Calu3 (cell line): Measurements from ENCODE around the gene ACACA. TPM values are rescaled to one million over a fixed set of nuclear protein-coding genes. Genes with fewer than 3 reads are reported as not detected.

Experiments used
- BruUV-seq: library from RNA; stranded (reverse); fragments of 400-500 nt; replicated peaks from 2 replicates; lab custom pipeline; 2021; lab: Mats Ljungman, UMichigan
- CTCF ChIA-PET: fragments of 300-600 bp; sonication (Branson Sonifier 250); formaldehyde crosslinking; loops from one replicate; lab custom pipeline; 2022; ENCODE audit warnings: antibody characterized with exemption; lab: Charles Lee
- DNase-seq: peaks from one replicate; pipeline ENCODE4 v3.0.0; 2022
- H3K27ac Mint-ChIP-seq: one replicate; pipeline ENCODE4 v1.8.0; 2022; ENCODE audit warnings: mixed read lengths; ENCODE audit not compliant: unreplicated experiment
- H3K27me3 Mint-ChIP-seq: one replicate; pipeline ENCODE4 v1.8.0; 2022; ENCODE audit warnings: mixed read lengths; ENCODE audit not compliant: unreplicated experiment
- H3K36me3 Mint-ChIP-seq: one replicate; pipeline ENCODE4 v1.8.0; 2022; ENCODE audit warnings: mild to moderate bottlenecking, moderate library complexity, mixed read lengths; ENCODE audit not compliant: insufficient read depth, unreplicated experiment
- H3K4me1 Mint-ChIP-seq: one replicate; pipeline ENCODE4 v1.8.0; 2022; ENCODE audit warnings: mild to moderate bottlenecking, low read depth, mixed read lengths; ENCODE audit not compliant: unreplicated experiment
- H3K4me3 Mint-ChIP-seq: one replicate; pipeline ENCODE4 v1.8.0; 2022; ENCODE audit warnings: mild to moderate bottlenecking, low read depth, moderate library complexity, mixed read lengths; ENCODE audit not compliant: unreplicated experiment
- H3K9me3 Mint-ChIP-seq: one replicate; pipeline ENCODE4 v1.8.0; 2022; ENCODE audit warnings: low read depth, mixed read lengths; ENCODE audit not compliant: unreplicated experiment
- intact Hi-C: fragments of 100-400 bp; cut with micrococcal nuclease; formaldehyde crosslinking; loops from one replicate; pipeline ENCODE4 v1.10.0; 2022; ENCODE audit not compliant: unreplicated experiment
- total RNA-seq: library from RNA; stranded (reverse); gene quantifications from 2 replicates; pipeline ENCODE4 v1.2.3, GENCODE V29; 2022
- TF ChIP-seq, protein P1 (sequence below): fragments of 200-600 bp; IDR thresholded peaks from one replicate; pipeline ENCODE4 v1.8.0; 2022; ENCODE audit warnings: antibody characterized with exemption; ENCODE audit not compliant: unreplicated experiment

The ACACA gene
- total RNA-seq, 1 experiment from 2014 or later, result 392 TPM

DNA sequence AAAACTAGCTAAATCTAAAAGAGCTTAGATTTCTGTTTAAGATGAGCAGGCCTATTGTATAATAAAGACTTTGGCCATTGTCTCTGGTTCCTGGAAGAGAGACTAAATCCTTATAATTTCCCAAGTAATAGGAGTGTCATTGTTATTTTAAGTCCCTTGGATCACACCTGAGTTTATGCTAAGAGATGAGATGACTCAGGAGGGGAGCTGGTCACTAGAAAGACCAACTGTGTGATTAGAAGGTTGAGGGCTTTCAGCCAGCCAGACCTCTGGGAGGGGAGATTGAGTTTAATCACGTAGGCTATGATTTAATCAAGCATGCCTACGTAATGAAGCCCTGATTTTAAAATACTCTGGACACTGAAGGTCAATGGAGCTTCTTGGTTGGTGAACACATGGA is 187.8 kb downstream of the ACACA start:
- Mint-ChIP-seq H3K36me3 (peaks cover 70% of the 10 kb centered on the region), H3K9me3 (no peaks in the 10 kb centered on the region), H3K27ac (no peak overlapping the region), H3K4me3 (no peak overlapping the region), H3K27me3 (no peaks in the 10 kb centered on the region), H3K4me1 (no peaks in the 10 kb centered on the region)
- TF ChIP-seq, protein P1, sequence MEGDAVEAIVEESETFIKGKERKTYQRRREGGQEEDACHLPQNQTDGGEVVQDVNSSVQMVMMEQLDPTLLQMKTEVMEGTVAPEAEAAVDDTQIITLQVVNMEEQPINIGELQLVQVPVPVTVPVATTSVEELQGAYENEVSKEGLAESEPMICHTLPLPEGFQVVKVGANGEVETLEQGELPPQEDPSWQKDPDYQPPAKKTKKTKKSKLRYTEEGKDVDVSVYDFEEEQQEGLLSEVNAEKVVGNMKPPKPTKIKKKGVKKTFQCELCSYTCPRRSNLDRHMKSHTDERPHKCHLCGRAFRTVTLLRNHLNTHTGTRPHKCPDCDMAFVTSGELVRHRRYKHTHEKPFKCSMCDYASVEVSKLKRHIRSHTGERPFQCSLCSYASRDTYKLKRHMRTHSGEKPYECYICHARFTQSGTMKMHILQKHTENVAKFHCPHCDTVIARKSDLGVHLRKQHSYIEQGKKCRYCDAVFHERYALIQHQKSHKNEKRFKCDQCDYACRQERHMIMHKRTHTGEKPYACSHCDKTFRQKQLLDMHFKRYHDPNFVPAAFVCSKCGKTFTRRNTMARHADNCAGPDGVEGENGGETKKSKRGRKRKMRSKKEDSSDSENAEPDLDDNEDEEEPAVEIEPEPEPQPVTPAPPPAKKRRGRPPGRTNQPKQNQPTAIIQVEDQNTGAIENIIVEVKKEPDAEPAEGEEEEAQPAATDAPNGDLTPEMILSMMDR, result no peak
- no peak for DNase-seq
- intact Hi-C loops, result loop anchor here (5.0 kb wide), 1 partner anchor 652 kb away; no protein-coding TSS in a partner anchor
- BruUV-seq, result no TSS peak
- CTCF ChIA-PET, result interaction anchor here (1.2 to 1.7 kb wide), 4 partner anchors 8 to 1764 kb away, joined by 3 to 5 read pairs (median 4); no protein-coding TSS in a partner anchor

DNA sequence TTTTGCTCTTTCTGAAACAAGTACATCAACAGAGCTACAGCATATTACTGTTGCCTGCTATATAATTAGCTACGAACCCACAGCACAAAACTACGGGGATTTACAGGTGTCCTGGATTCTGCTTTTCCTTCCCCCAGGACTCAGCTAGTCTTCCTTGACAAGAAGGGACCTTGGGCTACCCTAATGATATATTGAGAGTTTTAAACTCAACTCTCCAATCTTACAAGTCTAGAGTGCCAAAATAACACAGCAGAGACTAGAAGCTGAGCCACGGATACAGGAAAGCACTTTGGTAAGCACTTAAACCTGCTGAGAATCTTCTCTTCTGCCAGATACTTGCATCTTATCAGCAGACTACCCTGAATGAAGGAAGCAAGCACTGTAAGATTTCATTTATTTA is 192.2 kb downstream of the ACACA start:
- Mint-ChIP-seq H3K4me3 (no peak overlapping the region), H3K27me3 (no peaks in the 10 kb centered on the region), H3K9me3 (no peaks in the 10 kb centered on the region), H3K36me3 (peaks cover 53% of the 10 kb centered on the region), H3K27ac (no peak overlapping the region), H3K4me1 (no peaks in the 10 kb centered on the region)
- intact Hi-C loops, result loop anchor here (2.0 kb wide), 1 partner anchor 20 kb away; no protein-coding TSS in a partner anchor
- BruUV-seq, result no TSS peak
- CTCF ChIA-PET, result interaction anchor here (0.5 to 1.4 kb wide), 3 partner anchors 25 to 1769 kb away, joined by 3 to 7 read pairs (median 4); no protein-coding TSS in a partner anchor
- TF ChIP-seq, protein P1, result no peak
- DNase-seq, result no peak

DNA sequence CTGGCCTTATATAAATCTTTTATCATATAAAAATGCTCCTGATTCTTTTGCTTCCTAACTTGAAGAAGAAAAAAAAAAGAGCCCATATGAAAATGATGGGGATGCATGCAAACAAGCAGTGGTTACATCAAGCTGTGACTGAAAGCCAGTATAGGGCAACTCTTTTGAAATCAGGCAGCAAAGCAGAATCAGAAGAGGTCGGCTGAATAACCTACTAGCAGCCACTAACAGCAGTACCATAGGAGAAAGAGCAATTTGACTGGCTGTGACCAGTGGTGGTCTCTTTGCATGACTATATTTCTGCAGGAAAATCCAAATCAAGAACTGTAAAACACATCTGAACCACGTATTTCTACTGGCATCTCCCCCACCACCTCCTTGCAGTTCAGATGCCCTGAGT is 192.7 kb downstream of the ACACA start:
- DNase-seq, result no peak

DNA sequence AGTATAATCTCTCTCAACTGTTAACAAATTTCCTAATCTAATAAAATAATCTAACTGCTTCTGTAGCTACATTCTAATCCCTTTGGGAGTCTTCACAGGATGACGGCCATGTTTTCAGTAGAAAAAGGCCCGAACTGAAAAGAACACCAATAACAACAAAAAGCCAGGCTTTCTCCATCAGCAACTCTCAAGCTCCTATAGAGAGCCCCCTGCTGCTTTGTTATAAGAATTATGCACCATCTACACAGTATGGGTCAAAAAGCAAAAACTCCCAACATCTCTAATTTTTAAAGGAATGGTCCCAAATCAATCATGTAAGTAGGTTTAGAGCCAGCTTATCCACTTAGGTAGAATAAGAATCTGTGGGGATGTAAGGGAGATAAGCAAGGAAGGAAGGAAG is 194.5 kb downstream of the ACACA start:
- no peaks in the 10 kb centered on the region for H3K9me3 Mint-ChIP-seq
- H3K4me1 Mint-ChIP-seq, result no peaks in the 10 kb centered on the region
- intact Hi-C loops, result no loop called here
- no peak for DNase-seq
- TF ChIP-seq, protein P1, result no peak
- H3K27ac Mint-ChIP-seq, result no peak overlapping the region
- H3K36me3 Mint-ChIP-seq, result peaks cover 40% of the 10 kb centered on the region
- CTCF ChIA-PET, result interaction anchor here (0.7 to 1.9 kb wide), 6 partner anchors 10 to 610 kb away, joined by 3 to 7 read pairs (median 4); no protein-coding TSS in a partner anchor
- BruUV-seq, result no TSS peak
- H3K27me3 Mint-ChIP-seq, result no peaks in the 10 kb centered on the region
- H3K4me3 Mint-ChIP-seq, result no peak overlapping the region

More for the DNA sequence above, 192.7 kb downstream of the ACACA start:
- BruUV-seq, result no TSS peak
- H3K4me3 Mint-ChIP-seq, result no peak overlapping the region
- TF ChIP-seq, protein P1, result no peak
- intact Hi-C loops, result loop anchor here (2.0 kb wide), 1 partner anchor 19 kb away; no protein-coding TSS in a partner anchor
- no peak overlapping the region for H3K27ac Mint-ChIP-seq
- H3K36me3 Mint-ChIP-seq, result peaks cover 48% of the 10 kb centered on the region
- no peaks in the 10 kb centered on the region for H3K4me1 Mint-ChIP-seq
- no peaks in the 10 kb centered on the region for H3K9me3 Mint-ChIP-seq
- no peaks in the 10 kb centered on the region for H3K27me3 Mint-ChIP-seq
- CTCF ChIA-PET, result interaction anchor here (0.7 to 1.4 kb wide), 2 partner anchors 26 to 458 kb away, joined by 4 read pairs; no protein-coding TSS in a partner anchor
